ENCODE data around the gene SLC35G4. TPM values are rescaled to one million over a fixed set of nuclear protein-coding genes. Genes with fewer than 3 reads are reported as not detected.
"Not testable (repeated sequence)": the region's sequence is repeated elsewhere in the genome, so short reads cannot be mapped to it uniquely, and the experiment has no call there.

The SLC35G4 gene
- not detected for total RNA-seq
- total RNA-seq (2013) = not detected

GRCh38 chr18:11609488-11609887 lies at the start of gene SLC35G4:
Gene SLC35G4 (plus strand): TSS chr18:11609596. CDS start chr18:11609596, 0 bp downstream.
- 88% methylated on average over 6 of the region's 9 CpGs for WGBS (ENCODE audit: insufficient coverage)
- ATAC-seq; H3K4me1 ChIP-seq (ENCODE audit: control insufficient read depth, insufficient read depth, low read length); DNase-seq; H3K27me3 Mint-ChIP-seq (ENCODE audit: low read depth in 2 of 2); H3K4me3 ChIP-seq (ENCODE audit: low read length); H3K9me3 ChIP-seq (ENCODE audit: control insufficient read depth, insufficient read depth, low read length); intact Hi-C loops (cut with micrococcal nuclease); H3K27ac ChIP-seq (ENCODE audit: low read length); H3K9me3 Mint-ChIP-seq; H3K27ac Mint-ChIP-seq; H3K27me3 ChIP-seq (ENCODE audit: control insufficient read depth, insufficient read depth, low read length); H3K36me3 ChIP-seq (ENCODE audit: control insufficient read depth, insufficient read depth, low read length); H3K4me3 Mint-ChIP-seq; H3K36me3 Mint-ChIP-seq; H3K4me1 Mint-ChIP-seq: not testable (repeated sequence)

GRCh38 chr18:11561293-11561692 lies 48.1 kb upstream of the SLC35G4 start:
- Histone ChIP-seq H3K9me3 (ENCODE audit: control insufficient read depth, insufficient read depth, low read length) (no peaks in the 10 kb centered on the region), H3K27ac (ENCODE audit: low read length) (no peak overlapping the region), H3K27me3 (ENCODE audit: control insufficient read depth, insufficient read depth, low read length) (no peaks in the 10 kb centered on the region), H3K36me3 (ENCODE audit: control insufficient read depth, insufficient read depth, low read length) (no peaks in the 10 kb centered on the region), H3K4me1 (ENCODE audit: control insufficient read depth, insufficient read depth, low read length) (no peaks in the 10 kb centered on the region), H3K4me3 (ENCODE audit: low read length) (no peak overlapping the region)
- H3K4me3 Mint-ChIP-seq = no peak overlapping the region
- H3K27me3 Mint-ChIP-seq (ENCODE audit: low read depth in 2 of 2) = peaks cover 5 to 8% of the 10 kb centered on the region in 2 donors
- H3K9me3 Mint-ChIP-seq = no peaks in the 10 kb centered on the region
- TF ChIP-seq CTCF (IDR thresholded peaks at IDR 0.05) = no peak
- no peak for ATAC-seq
- no peaks in the 10 kb centered on the region for H3K36me3 Mint-ChIP-seq
- intact Hi-C loops (cut with micrococcal nuclease) = no loop called here
- no peaks in the 10 kb centered on the region for H3K4me1 Mint-ChIP-seq
- no peak overlapping the region for H3K27ac Mint-ChIP-seq
- WGBS (ENCODE audit: insufficient coverage) = 84% methylated on average over 4 of the region's 4 CpGs
- no peak for DNase-seq

GRCh38 chr18:11565716-11566115 lies 43.7 kb upstream of the SLC35G4 start:
- Histone ChIP-seq H3K27me3 (ENCODE audit: control insufficient read depth, insufficient read depth, low read length) (no peaks in the 10 kb centered on the region), H3K9me3 (ENCODE audit: control insufficient read depth, insufficient read depth, low read length) (no peaks in the 10 kb centered on the region), H3K4me1 (ENCODE audit: control insufficient read depth, insufficient read depth, low read length) (no peaks in the 10 kb centered on the region), H3K4me3 (ENCODE audit: low read length) (no peak overlapping the region), H3K27ac (ENCODE audit: low read length) (no peak overlapping the region), H3K36me3 (ENCODE audit: control insufficient read depth, insufficient read depth, low read length) (no peaks in the 10 kb centered on the region)
- H3K36me3 Mint-ChIP-seq = no peaks in the 10 kb centered on the region
- no peak overlapping the region for H3K4me3 Mint-ChIP-seq
- no peak overlapping the region for H3K27ac Mint-ChIP-seq
- ATAC-seq = no peak
- WGBS (ENCODE audit: insufficient coverage) = 50% methylated on average over 5 of the region's 5 CpGs
- peaks cover under 1 to 17% of the 10 kb centered on the region in 2 donors for H3K27me3 Mint-ChIP-seq (ENCODE audit: low read depth in 2 of 2)
- TF ChIP-seq CTCF (IDR thresholded peaks at IDR 0.05) = no peak
- intact Hi-C loops (cut with micrococcal nuclease) = no loop called here
- no peaks in the 10 kb centered on the region for H3K9me3 Mint-ChIP-seq
- no peak for DNase-seq
- no peaks in the 10 kb centered on the region for H3K4me1 Mint-ChIP-seq

- no peak for DNase-seq
- 61% methylated on average over 5 of the region's 5 CpGs for WGBS (ENCODE audit: insufficient coverage)
- Mint-ChIP-seq H3K4me1 (no peaks in the 10 kb centered on the region), H3K27me3 (ENCODE audit: low read depth in 2 of 2) (peaks cover 0 to 17% of the 10 kb centered on the region in 2 donors), H3K36me3 (no peaks in the 10 kb centered on the region), H3K9me3 (no peaks in the 10 kb centered on the region), H3K4me3 (no peak overlapping the region), H3K27ac (no peak overlapping the region)
- Histone ChIP-seq H3K27me3 (ENCODE audit: control insufficient read depth, insufficient read depth, low read length) (no peaks in the 10 kb centered on the region), H3K36me3 (ENCODE audit: control insufficient read depth, insufficient read depth, low read length) (no peaks in the 10 kb centered on the region), H3K4me3 (ENCODE audit: low read length) (no peak overlapping the region), H3K27ac (ENCODE audit: low read length) (no peak overlapping the region), H3K9me3 (ENCODE audit: control insufficient read depth, insufficient read depth, low read length) (no peaks in the 10 kb centered on the region), H3K4me1 (ENCODE audit: control insufficient read depth, insufficient read depth, low read length) (no peaks in the 10 kb centered on the region)
- no peak for ATAC-seq
- intact Hi-C loops (cut with micrococcal nuclease) = no loop called here
- no peak for TF ChIP-seq CTCF (IDR thresholded peaks at IDR 0.05)
Measured at GRCh38 chr18:11566236-11566965, 43.0 kb upstream of the SLC35G4 start.

All from natural killer cell (primary cell).